ENCODE measurements around the gene RNF138.

The RNF138 gene

GRCh38 chr18:32095900-32096229 lies 4.2 kb downstream of the RNF138 start:
- H3K4me3 ChIP-seq (ENCODE audit: low read depth, low read length): no peak overlapping the region
- DNase-seq (ENCODE audit: low read depth): no peak
- TF ChIP-seq CTCF (IDR thresholded peaks at IDR 0.05; ENCODE audit: insufficient read depth, low read depth, low read length, missing control alignments): no peak

GRCh38 chr18:32096946-32097345 lies 5.3 kb downstream of the RNF138 start:
- DNase-seq (ENCODE audit: low read depth): no peak
- no peak for TF ChIP-seq CTCF (IDR thresholded peaks at IDR 0.05; ENCODE audit: insufficient read depth, low read depth, low read length, missing control alignments)
- H3K4me3 ChIP-seq (ENCODE audit: low read depth, low read length): no peak overlapping the region

GRCh38 chr18:32104516-32104915 lies 12.8 kb downstream of the RNF138 start:
- no peak for DNase-seq (ENCODE audit: low read depth)
- no peak overlapping the region for H3K4me3 ChIP-seq (ENCODE audit: low read depth, low read length)
- no peak for TF ChIP-seq CTCF (IDR thresholded peaks at IDR 0.05; ENCODE audit: insufficient read depth, low read depth, low read length, missing control alignments)

- no peak for TF ChIP-seq CTCF (IDR thresholded peaks at IDR 0.05; ENCODE audit: insufficient read depth, low read depth, low read length, missing control alignments)
- DNase-seq (ENCODE audit: low read depth): no peak
- no peak overlapping the region for H3K4me3 ChIP-seq (ENCODE audit: low read depth, low read length)
These were observed 18.3 kb downstream of the RNF138 start for GRCh38 chr18:32110005-32110404.

- TF ChIP-seq CTCF (IDR thresholded peaks at IDR 0.05; ENCODE audit: insufficient read depth, low read depth, low read length, missing control alignments): no peak
- no peak for DNase-seq (ENCODE audit: low read depth)
- H3K4me3 ChIP-seq (ENCODE audit: low read depth, low read length): no peak overlapping the region
These were observed 20.0 kb downstream of the RNF138 start for GRCh38 chr18:32111706-32112105.

- no peak for TF ChIP-seq CTCF (IDR thresholded peaks at IDR 0.05; ENCODE audit: insufficient read depth, low read depth, low read length, missing control alignments)
- no peak overlapping the region for H3K4me3 ChIP-seq (ENCODE audit: low read depth, low read length)
- no peak for DNase-seq (ENCODE audit: low read depth)
These were observed 21.2 kb downstream of the RNF138 start for GRCh38 chr18:32112826-32113225.

GRCh38 chr18:32114293-32114942 lies 22.7 kb downstream of the RNF138 start:
- no peak for TF ChIP-seq CTCF (IDR thresholded peaks at IDR 0.05; ENCODE audit: insufficient read depth, low read depth, low read length, missing control alignments)
- no peak for DNase-seq (ENCODE audit: low read depth)
- no peak overlapping the region for H3K4me3 ChIP-seq (ENCODE audit: low read depth, low read length)
